ENCODE data around the gene SLIT3. TPM values are rescaled to one million over a fixed set of nuclear protein-coding genes. Genes with fewer than 3 reads are reported as not detected.

SLIT3 gene
- total RNA-seq, 1 experiment from 2014 or later = not detected

DNA sequence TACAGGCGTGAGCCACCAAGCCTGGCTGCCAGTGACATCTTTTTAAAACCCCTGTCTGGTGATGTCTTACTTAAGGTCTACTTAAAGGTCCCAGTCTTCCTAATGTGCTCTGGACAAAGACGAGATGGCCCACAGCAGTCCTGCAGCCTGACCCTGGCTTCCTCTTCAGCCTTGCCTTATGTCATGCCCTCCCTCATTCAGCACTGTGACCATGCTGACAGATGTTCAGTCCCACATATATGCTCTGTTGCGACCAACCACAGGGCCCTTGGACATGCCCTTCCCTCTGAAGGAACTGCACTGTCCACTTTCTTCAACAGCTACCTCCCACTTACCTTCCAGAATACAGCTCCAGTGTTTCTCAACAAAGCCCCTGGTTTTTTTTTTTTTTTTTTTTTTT lies 548.9 kb downstream of the SLIT3 start:
- no peaks in the 10 kb centered on the region for H3K4me1 ChIP-seq (replicated peaks; ENCODE audit: insufficient read depth)
- H4K20me1 ChIP-seq (ENCODE audit: insufficient read depth) = no peaks in the 10 kb centered on the region
- no peak overlapping the region for H3K4me2 ChIP-seq
- H2AFZ ChIP-seq = no peak overlapping the region
- H3K4me3 ChIP-seq = no peak overlapping the region
- H3K9me2 ChIP-seq (ENCODE audit: insufficient read depth) = no peaks in the 10 kb centered on the region
- no peak for TF ChIP-seq EZH2 (IDR thresholded peaks at IDR 0.05; ENCODE audit: low read depth)
- TF ChIP-seq, protein P1, sequence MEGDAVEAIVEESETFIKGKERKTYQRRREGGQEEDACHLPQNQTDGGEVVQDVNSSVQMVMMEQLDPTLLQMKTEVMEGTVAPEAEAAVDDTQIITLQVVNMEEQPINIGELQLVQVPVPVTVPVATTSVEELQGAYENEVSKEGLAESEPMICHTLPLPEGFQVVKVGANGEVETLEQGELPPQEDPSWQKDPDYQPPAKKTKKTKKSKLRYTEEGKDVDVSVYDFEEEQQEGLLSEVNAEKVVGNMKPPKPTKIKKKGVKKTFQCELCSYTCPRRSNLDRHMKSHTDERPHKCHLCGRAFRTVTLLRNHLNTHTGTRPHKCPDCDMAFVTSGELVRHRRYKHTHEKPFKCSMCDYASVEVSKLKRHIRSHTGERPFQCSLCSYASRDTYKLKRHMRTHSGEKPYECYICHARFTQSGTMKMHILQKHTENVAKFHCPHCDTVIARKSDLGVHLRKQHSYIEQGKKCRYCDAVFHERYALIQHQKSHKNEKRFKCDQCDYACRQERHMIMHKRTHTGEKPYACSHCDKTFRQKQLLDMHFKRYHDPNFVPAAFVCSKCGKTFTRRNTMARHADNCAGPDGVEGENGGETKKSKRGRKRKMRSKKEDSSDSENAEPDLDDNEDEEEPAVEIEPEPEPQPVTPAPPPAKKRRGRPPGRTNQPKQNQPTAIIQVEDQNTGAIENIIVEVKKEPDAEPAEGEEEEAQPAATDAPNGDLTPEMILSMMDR (conservative IDR thresholded peaks at IDR 0.05) = no peak
- POLR2A ChIA-PET (ENCODE audit: unreplicated experiment) = no interaction called here
- peaks cover 97% of the 10 kb centered on the region for H3K27me3 ChIP-seq (ENCODE audit: insufficient read depth, low read depth)
- intact Hi-C loops (cut with micrococcal nuclease; ENCODE audit: unreplicated experiment) = no loop called here
- no peaks in the 10 kb centered on the region for H3F3A ChIP-seq (ENCODE audit: insufficient read depth, low read depth)
- DNase-seq = no peak
- H3K27ac ChIP-seq = no peak overlapping the region
- no peaks in the 10 kb centered on the region for H3K9me3 ChIP-seq (ENCODE audit: insufficient read depth, low read depth)
- no TSS peak for BruUV-seq (replicated peaks)
- H3K36me3 ChIP-seq (ENCODE audit: low read depth) = no peaks in the 10 kb centered on the region
- no peaks in the 10 kb centered on the region for H3K79me2 ChIP-seq (ENCODE audit: low read depth)
- CTCF ChIA-PET = no interaction called here

DNA sequence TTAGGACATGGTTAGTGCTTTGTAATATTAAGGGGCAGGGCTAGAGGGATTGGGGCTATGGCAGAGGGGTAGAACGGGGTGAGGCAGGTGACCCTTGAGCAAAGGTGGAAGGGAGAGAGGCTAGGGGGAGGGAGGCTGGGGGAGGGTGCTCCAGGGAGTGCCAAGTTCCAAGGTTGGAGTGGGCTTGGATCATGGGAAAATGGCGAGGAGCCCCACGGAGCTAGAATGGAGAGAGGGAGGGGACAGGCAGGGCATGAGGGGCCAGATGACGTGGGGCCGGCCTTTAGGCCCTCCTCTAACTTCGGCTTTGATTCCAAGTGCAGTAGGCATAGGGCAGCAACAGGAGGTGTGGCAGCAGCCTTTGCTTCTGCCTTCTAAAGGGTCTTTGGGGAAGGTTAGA lies 550.0 kb downstream of the SLIT3 start:
- ChIA-PET CTCF (no interaction called here), POLR2A (ENCODE audit: unreplicated experiment) (no interaction called here)
- H3K4me1 ChIP-seq (replicated peaks; ENCODE audit: insufficient read depth) = no peaks in the 10 kb centered on the region
- DNase-seq = no peak
- no peak overlapping the region for H3K4me2 ChIP-seq
- no peak overlapping the region for H3K27ac ChIP-seq
- H3K36me3 ChIP-seq (ENCODE audit: low read depth) = no peaks in the 10 kb centered on the region
- no peaks in the 10 kb centered on the region for H3K9me3 ChIP-seq (ENCODE audit: insufficient read depth, low read depth)
- no peak for TF ChIP-seq EZH2 (IDR thresholded peaks at IDR 0.05; ENCODE audit: low read depth)
- TF ChIP-seq, protein P1 (conservative IDR thresholded peaks at IDR 0.05) = no peak
- H3F3A ChIP-seq (ENCODE audit: insufficient read depth, low read depth) = no peaks in the 10 kb centered on the region
- no peak overlapping the region for H2AFZ ChIP-seq
- BruUV-seq (replicated peaks) = no TSS peak
- intact Hi-C loops (cut with micrococcal nuclease; ENCODE audit: unreplicated experiment) = no loop called here
- H3K79me2 ChIP-seq (ENCODE audit: low read depth) = no peaks in the 10 kb centered on the region
- no peaks in the 10 kb centered on the region for H3K9me2 ChIP-seq (ENCODE audit: insufficient read depth)
- peaks cover 88% of the 10 kb centered on the region for H3K27me3 ChIP-seq (ENCODE audit: insufficient read depth, low read depth)
- H4K20me1 ChIP-seq (ENCODE audit: insufficient read depth) = no peaks in the 10 kb centered on the region
- no peak overlapping the region for H3K4me3 ChIP-seq

- TF ChIP-seq EZH2 (IDR thresholded peaks at IDR 0.05; ENCODE audit: low read depth) = no peak
- TF ChIP-seq, protein P1 (conservative IDR thresholded peaks at IDR 0.05) = no peak
- Histone ChIP-seq H4K20me1 (ENCODE audit: insufficient read depth) (no peaks in the 10 kb centered on the region), H3K27ac (no peak overlapping the region), H3K79me2 (ENCODE audit: low read depth) (no peaks in the 10 kb centered on the region), H3K27me3 (ENCODE audit: insufficient read depth, low read depth) (peaks cover 76% of the 10 kb centered on the region), H3K4me2 (no peak overlapping the region), H3K4me1 (replicated peaks; ENCODE audit: insufficient read depth) (no peaks in the 10 kb centered on the region), H3K36me3 (ENCODE audit: low read depth) (no peaks in the 10 kb centered on the region), H3K9me3 (ENCODE audit: insufficient read depth, low read depth) (no peaks in the 10 kb centered on the region), H3K9me2 (ENCODE audit: insufficient read depth) (no peaks in the 10 kb centered on the region), H3K4me3 (no peak overlapping the region), H2AFZ (no peak overlapping the region), H3F3A (ENCODE audit: insufficient read depth, low read depth) (no peaks in the 10 kb centered on the region)
- no peak for DNase-seq
- ChIA-PET CTCF (no interaction called here), POLR2A (ENCODE audit: unreplicated experiment) (no interaction called here)
- intact Hi-C loops (cut with micrococcal nuclease; ENCODE audit: unreplicated experiment) = no loop called here
- BruUV-seq (replicated peaks) = no TSS peak
Observed at GRCh38 chr5:168749391-168750100, 551.4 kb downstream of the SLIT3 start.

All from PC-9 (cell line).